Activated CD8-positive, alpha-beta memory T cell treated with anti-CD3 and anti-CD28 coated beads for 1 hour (primary cell): ENCODE results near the gene YPEL3.
"Not testable (repeated sequence)": the region's sequence is repeated elsewhere in the genome, so short reads cannot be mapped to it uniquely, and the experiment has no call there.

Experiments
- DNase-seq, 2 donors: peaks; one replicate each; pipeline ENCODE4 v3.0.0-alpha.2; 2020; ENCODE audit warnings: low read depth in 1 of 2; ENCODE audit errors: extremely low read depth in 1 of 2

Gene YPEL3

GRCh38 chr16:30119428-30119827 lies 23.4 kb upstream of the YPEL3 start:
- no peak for DNase-seq

DNA sequence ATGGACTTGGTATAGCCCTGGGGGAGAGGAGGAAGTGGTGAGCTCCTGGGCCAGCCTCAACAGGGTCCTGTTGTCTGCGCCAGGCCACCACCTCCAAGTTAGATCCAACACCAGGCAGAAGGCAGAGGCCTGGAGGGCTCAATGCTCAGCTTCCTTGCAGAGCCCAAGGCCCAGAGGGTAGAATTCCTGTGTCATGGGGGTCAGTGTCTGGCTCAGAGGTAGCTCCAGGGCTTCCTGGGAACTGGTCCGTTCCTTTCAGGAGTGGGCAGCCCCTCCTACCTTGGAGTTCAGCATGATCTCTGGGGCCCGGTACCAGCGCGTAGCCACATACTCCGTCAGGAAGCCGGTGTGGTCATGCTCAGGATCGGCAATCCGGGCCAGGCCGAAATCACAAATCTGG lies 21.8 kb upstream of the YPEL3 start:
- no peak for DNase-seq

GRCh38 chr16:30116291-30117207 lies 20.5 kb upstream of the YPEL3 start:
- no peak for DNase-seq

DNA sequence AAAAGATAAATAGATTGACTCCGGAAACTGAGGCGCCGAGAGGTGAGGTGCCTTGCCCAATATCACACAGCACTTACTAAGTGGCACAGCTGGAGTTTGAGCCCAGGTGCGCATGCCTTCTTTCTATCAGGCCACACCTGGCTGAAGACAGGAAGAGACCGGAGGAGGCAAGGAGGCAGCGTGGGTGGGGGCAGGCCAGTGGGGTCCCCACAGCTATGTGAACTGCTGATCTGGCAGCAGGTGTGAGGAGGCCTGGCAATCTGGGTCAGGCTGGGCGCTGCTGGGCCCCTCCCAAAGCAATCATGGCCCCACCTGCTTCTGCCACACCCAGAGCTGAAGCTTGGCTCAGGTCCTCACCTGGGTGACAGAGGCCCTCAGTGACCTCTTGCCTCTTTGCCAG lies 19.2 kb upstream of the YPEL3 start:
- DNase-seq: no peak

DNA sequence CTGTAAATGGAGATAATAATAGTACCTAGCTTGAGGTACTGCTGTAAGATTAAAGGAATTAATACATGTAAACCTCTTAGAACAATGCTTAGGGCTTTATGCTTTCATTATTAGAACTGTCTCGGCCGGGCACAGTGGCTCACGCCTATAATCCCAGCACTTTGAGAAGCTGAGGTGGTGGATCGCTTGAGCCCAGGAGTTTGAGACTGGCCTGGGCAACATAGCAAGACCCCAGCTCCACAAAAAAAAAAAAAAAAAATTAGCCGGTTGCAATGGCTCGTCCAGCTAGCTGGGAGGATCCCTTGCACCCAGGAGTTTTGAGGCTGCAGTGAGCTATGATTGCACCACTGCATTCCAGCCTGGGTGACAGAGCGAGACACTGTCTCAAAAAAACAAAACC lies 18.8 kb upstream of the YPEL3 start:
- DNase-seq: not testable (repeated sequence)

DNA sequence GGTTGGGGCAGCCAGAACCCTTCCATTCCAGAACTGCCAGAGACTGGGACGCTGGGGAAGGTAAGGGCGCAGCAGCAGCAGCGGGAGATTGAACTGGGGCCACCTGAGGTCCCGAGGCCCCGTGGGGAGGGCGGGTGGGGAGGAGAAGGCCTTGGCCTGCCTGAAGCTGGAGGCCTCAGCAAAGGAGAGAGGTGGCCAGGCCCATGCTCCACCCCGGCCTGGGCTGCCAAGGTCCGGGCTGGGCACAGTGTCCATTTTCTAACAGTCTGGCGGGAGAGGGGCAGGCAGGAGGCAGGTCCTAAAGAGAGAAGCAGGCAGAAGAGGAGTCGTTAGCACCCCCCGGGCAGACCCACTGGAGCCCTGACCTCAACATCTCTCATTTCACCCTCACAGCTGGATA lies 18.4 kb upstream of the YPEL3 start:
- no peak for DNase-seq

- DNase-seq: no peak
Observed at GRCh38 chr16:30113711-30114333, 17.8 kb upstream of the YPEL3 start.

DNA sequence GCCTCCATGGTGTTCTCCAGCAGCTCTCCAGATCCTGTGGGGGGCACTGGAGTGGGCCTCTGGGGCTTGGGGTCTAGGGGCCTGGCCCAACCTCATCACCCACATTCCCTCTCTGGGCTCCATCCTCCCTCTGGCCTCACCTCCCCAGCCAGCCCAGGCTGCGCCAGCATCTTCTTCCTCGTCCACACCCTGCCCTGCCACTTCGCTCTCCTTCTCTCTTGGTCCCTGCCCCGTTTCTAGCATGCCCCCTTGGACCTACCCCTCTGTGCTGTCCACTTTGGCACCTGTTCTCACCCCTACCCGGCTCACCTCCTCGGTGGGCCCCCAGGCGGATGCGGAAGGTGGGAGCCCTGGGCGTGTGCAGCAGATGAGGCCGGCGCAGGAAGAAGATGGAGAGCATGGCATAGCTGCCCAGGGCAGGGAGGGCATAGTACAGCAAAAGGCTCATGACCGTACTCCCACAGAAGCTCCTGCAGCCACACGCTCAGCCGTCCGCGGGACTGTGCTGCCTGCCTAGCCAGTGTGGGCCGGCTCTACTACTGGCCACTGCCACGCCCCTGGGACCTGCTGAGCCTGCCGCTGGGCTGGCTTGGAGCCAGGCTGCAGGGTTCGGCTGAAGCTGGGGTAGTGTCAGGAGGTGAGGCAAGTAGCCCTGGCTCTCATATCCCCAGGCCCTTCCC lies 17.2 kb upstream of the YPEL3 start, which contains the start of gene GDPD3:
TSS of gene GDPD3 (minus strand) at position 507 of the 680 bp plus-strand sequence. CDS start at position 448, 59 bp downstream.
- DNase-seq: no peak

GRCh38 chr16:30112197-30113030 lies 16.4 kb upstream of the YPEL3 start:
- DNase-seq: peak in 1 of 2 donors; percentile 35

GRCh38 chr16:30110661-30111060 lies 14.6 kb upstream of the YPEL3 start:
- no peak for DNase-seq

DNA sequence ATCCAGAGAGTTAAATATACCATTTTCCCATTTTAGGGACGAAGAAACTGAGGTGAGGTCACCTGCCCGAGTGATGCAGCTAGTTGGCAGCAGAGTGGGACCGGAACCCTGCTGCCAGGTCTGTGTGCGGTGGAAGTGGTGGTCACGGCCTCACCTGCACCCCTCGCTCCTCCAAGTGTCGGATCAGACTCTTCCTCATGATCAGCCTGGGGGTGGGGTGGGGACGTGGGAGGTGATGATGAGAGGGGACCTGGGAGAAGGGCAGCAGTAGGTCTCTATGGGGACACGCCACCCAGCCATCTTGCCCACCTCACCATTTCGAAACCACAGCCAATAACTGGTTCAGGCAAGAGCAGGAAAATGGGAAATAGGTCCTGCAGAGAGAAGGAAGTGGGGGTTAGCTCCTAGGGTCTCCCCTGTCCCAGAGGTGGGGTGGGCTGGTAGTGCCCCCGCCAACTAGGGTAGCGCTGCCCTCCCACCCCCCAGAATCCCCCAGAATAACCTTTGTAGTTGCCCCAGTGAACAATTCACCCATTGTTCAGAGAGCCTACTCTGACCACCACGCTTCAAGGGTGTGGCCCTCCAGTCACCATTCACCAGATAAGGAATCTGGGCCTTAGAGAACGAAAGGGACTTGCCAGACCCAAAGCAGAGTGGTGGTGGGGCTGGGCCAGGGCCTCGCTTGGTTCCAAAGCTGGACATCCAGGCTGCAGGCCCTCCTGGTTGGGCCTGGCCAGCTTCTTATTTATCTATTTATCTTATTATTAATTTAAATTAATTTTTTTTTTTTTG lies 12.2 kb upstream of the YPEL3 start:
- no peak for DNase-seq

GRCh38 chr16:30104492-30104891 lies 8.5 kb upstream of the YPEL3 start:
- no peak for DNase-seq

DNA sequence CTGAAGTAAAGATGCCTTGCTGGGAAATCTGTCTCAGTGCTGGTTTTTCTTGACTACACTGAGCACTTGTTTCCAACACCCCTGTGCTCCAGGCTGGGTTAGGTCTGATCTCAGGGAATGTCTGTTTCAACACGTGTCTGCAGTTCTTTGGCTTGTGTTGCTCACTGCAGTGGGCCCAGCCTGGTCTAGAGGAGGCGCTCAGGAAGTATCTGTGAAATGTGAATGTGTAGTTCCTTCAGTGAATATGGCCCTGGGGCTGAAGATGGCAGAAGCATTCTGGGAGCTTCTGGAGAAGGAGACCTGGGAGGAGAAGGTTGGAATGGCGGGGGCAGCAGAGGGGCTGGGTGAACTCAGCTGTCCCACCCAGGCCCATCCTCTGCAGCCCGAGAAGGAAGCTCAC lies 8.1 kb upstream of the YPEL3 start:
- DNase-seq: no peak

DNA sequence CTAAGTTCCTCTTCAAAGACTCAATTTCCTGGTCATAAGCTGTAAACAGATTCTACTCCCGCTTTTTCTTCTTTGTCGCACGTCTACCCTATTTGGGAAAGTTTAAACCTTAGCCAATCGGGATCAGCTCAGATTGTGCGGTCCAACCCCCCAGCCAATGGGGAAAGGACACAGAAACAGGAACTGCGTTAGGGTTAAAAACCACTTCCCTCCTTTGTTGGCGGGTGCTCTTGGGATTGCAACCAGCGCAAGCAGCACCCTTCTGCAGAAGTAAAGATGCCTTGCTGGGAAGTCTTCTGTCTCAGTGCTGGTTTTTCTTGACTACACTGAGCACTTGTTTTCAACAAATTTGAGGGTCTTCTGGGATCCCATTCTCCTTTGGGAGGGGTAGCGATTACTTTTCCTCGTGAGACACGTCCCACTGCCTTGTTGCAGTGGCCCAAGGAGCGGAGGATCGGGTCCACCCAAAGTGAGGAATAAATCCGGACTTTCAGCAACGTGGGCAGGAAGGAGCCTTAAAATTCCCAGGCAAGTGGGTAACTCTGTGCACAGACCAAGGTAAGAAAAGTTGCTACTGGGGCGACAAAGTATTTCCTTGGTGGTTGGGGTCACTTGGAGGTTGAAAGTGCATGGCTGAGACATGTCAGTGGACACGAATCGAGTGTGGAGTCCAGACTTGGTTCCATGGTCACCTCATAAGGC lies 1.0 kb upstream of the YPEL3 start:
- no peak for DNase-seq

- DNase-seq: no peak
Observed at GRCh38 chr16:30095166-30096078, 591 bp downstream of the YPEL3 start.

DNA sequence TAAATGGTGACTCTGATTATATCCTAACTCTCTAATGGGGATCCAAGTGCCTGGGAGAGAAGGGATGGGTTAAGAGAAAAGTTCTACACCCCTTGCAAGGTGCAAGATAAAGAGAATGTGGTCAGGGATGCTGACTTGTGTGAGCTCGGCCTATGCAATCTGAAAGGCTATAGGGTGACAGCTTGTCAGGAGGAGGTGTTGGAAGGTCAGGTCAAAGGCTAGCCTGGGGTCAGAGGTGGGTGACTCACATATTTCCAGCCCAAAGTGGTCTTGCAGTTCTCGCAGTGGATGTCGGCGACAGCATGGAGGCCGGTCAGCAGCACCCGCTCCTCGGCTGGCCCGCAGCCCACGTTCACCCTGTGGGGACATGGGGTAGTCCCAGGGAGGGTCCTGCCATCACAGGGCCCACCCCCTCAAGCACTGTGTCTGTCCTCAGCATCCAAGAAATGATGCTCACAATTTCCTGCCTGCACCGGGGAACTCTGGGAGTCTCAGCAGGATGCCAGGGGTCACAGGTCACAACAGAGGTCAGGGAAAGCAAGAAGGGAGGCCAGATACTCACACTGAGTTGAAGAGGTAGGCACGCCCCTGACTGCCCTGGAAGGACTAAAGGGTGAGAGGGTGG lies 1.4 kb downstream of the YPEL3 start:
- no peak for DNase-seq

DNA sequence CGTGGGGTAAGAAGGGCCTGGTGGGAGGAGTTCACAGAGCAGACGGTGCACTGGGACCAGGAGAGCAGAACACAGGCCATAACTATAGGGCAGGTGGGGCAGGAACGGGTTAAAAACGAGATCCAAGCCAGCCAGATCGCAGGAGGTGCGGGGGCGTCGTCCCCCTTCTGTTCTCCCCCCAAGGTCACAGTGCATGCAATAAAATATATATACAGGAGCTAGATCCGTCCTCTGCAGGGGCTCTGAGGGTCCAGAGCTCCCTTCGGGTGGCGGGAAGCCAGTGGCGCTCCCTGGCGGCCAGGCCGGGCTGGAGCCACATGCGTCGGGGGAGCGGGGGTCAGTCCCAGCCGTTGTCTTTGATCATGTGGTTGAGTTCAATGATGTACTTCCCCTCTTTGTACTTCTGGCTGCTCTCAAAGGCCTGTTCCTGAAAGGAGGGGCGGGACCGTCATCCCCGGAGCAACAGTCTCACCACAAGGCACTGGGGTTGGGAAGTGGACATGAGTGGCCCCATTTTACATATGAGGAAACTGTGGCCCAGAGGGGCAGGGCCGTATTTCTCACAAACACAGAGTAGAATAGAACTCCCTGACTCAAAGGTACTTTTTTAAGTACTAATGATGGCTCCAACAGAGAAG lies 3.5 kb downstream of the YPEL3 start:
- DNase-seq: peak in 1 of 2 donors; percentile 30
